Endodermal cell (in vitro differentiated cells): Measurements from ENCODE around the gene NRAP. TPM values are rescaled to one million over a fixed set of nuclear protein-coding genes. Genes with fewer than 3 reads are reported as not detected.

Source experiments
- DNase-seq: peaks from one replicate; pipeline ENCODE4 v3.0.0-alpha.2; 2017
- H3K27ac ChIP-seq: 2 replicates; pipeline ENCODE4 v1.5.1; 2013; ENCODE audit warnings: mild to moderate bottlenecking, low read depth, low read length, moderate library complexity
- H3K27me3 ChIP-seq: 2 replicates; pipeline ENCODE4 v1.6.1; 2013; ENCODE audit warnings: mild to moderate bottlenecking, low read length, moderate library complexity; ENCODE audit not compliant: insufficient read depth, control insufficient read depth, poor library complexity, severe bottlenecking
- H3K36me3 ChIP-seq: 2 replicates; pipeline ENCODE4 v1.7.0; 2013; ENCODE audit warnings: mild to moderate bottlenecking, low read length, moderate library complexity; ENCODE audit not compliant: control insufficient read depth, insufficient read depth
- H3K4me1 ChIP-seq: one replicate; pipeline ENCODE4 v1.7.0; 2013; ENCODE audit warnings: low read length; ENCODE audit not compliant: control insufficient read depth, insufficient read depth
- H3K4me3 ChIP-seq: 2 replicates; pipeline ENCODE4 v1.5.1; 2013; ENCODE audit warnings: mild to moderate bottlenecking, low read length, moderate library complexity
- H3K9ac ChIP-seq: 2 replicates; pipeline ENCODE4 v1.6.1; 2013; ENCODE audit warnings: mild to moderate bottlenecking, low read length, moderate library complexity; ENCODE audit not compliant: poor library complexity, severe bottlenecking; ENCODE audit errors: extremely low read depth
- H3K9me3 ChIP-seq: 2 replicates; pipeline ENCODE4 v1.6.1; 2013; ENCODE audit warnings: mild to moderate bottlenecking, low read length, moderate library complexity; ENCODE audit not compliant: control insufficient read depth
- H3K27ac Mint-ChIP-seq: 2 replicates; pipeline ENCODE4 v1.8.0; 2020; ENCODE audit warnings: mixed read lengths
- H3K27me3 Mint-ChIP-seq: 2 replicates; pipeline ENCODE4 v1.8.0; 2021; ENCODE audit warnings: mild to moderate bottlenecking, mixed read lengths; ENCODE audit not compliant: insufficient read depth
- H3K36me3 Mint-ChIP-seq: 2 replicates; pipeline ENCODE4 v1.8.0; 2020; ENCODE audit warnings: low read depth, mixed read lengths
- H3K4me1 Mint-ChIP-seq: 2 replicates; pipeline ENCODE4 v1.8.0; 2020; ENCODE audit warnings: mixed read lengths
- H3K4me3 Mint-ChIP-seq: 2 replicates; pipeline ENCODE4 v1.8.0; 2020; ENCODE audit warnings: mild to moderate bottlenecking, moderate library complexity, mixed read lengths
- H3K9me3 Mint-ChIP-seq: 2 replicates; pipeline ENCODE4 v1.8.0; 2020; ENCODE audit warnings: mild to moderate bottlenecking, mixed read lengths
- CTCF ChIP-seq: fragments of 200-600 bp; sonication (generic); conservative IDR thresholded peaks from 2 replicates; pipeline ENCODE4 v1.5.0; 2021; ENCODE audit warnings: antibody characterized with exemption, mild to moderate bottlenecking
- WGBS, 2 experiments: methylation state at CpG; one replicate each; pipeline versions ENCODE4 v1.1.5 to v1.1.7; 2013; ENCODE audit warnings: missing lambda C conversion rate in 2 of 2, mixed read lengths in 1 of 2; ENCODE audit not compliant: insufficient coverage in 1 of 2, insufficient read length in 1 of 2; 5-methylcytosine and 5-hydroxymethylcytosine counted together
- total RNA-seq, 2 donors: library from RNA; stranded (reverse); fragmentation: NEBNext Ultra II Directional in 1 of 2; extraction: Animal tissue kit (Norgen Biotek cat#: 25700) in 1 of 2; gene quantifications; 2 replicates in 1 of 2; 3 replicates in 1 of 2; pipeline ENCODE4 v1.2.1, GENCODE V29; 2021

Gene NRAP
- total RNA-seq, 2 donors from 2014 or later, result 0.09 to 0.11 TPM

DNA sequence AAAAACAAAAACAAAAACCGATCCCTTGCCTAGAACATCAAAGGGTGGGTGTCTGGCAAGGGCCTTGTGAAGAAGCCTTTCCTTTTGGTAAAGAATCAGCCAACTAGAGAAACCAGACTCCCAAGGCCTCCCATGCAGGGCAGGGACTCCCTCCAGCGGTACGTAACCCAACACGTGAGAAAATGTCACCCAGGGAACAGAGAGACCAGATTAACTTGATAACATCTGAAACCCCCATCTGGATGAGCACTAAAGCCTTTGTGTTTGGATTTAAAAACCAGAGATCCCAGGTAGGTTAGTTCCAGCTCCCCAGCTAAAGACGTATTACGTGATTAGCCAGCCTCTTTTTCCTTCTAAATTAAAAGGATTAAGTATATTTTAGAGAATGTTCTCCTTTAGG, 114.0 kb downstream of the NRAP start:
- peaks cover 24% of the 10 kb centered on the region for H3K27me3 Mint-ChIP-seq
- H3K4me1 Mint-ChIP-seq, result peaks cover 42% of the 10 kb centered on the region
- no peak for DNase-seq
- H3K9me3 ChIP-seq, result no peaks in the 10 kb centered on the region
- WGBS, 2 experiments, result 85 to 89% methylated on average over 4 to 6 of the region's 6 CpGs
- H3K27me3 ChIP-seq, result no peaks in the 10 kb centered on the region
- no peak overlapping the region for H3K27ac ChIP-seq
- H3K9me3 Mint-ChIP-seq, result no peaks in the 10 kb centered on the region
- H3K9ac ChIP-seq, result no peak overlapping the region
- peak overlapping the region; percentile 75 for H3K27ac Mint-ChIP-seq
- H3K4me3 Mint-ChIP-seq, result no peak overlapping the region
- H3K4me1 ChIP-seq, result peaks cover 9% of the 10 kb centered on the region
- H3K36me3 Mint-ChIP-seq, result no peaks in the 10 kb centered on the region
- no peak overlapping the region for H3K4me3 ChIP-seq
- no peak for TF ChIP-seq CTCF
- no peaks in the 10 kb centered on the region for H3K36me3 ChIP-seq

DNA sequence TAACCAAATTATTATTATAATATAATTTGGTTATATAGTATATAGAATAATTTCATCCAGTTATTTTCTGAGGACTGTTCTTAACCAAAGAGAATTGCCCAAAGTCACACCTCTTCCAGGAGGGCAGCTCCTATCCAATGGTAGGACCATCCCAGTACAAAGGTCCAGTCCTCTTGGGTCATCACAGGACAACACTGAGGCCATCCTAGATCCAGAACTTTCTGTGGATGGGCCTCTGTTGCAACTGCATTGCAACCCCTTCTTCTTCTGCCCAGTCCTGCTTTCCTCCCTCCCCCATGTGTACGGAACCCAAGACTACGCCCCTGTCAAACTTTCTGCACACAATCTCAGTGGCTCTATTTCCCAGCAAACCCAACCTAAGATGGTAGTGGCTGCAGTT, 116.4 kb downstream of the NRAP start:
- Mint-ChIP-seq H3K4me1 (peaks cover 18% of the 10 kb centered on the region), H3K4me3 (no peak overlapping the region), H3K27ac (no peak overlapping the region), H3K27me3 (peaks cover 3% of the 10 kb centered on the region), H3K9me3 (no peaks in the 10 kb centered on the region), H3K36me3 (no peaks in the 10 kb centered on the region)
- WGBS, 2 experiments, result 97% methylated on average over 2 of the region's 2 CpGs; no CpG with 5 or more reads in 1 of the 2 experiments
- Histone ChIP-seq H3K9me3 (no peaks in the 10 kb centered on the region), H3K36me3 (no peaks in the 10 kb centered on the region), H3K27ac (no peak overlapping the region), H3K4me1 (no peaks in the 10 kb centered on the region), H3K4me3 (no peak overlapping the region), H3K27me3 (no peaks in the 10 kb centered on the region), H3K9ac (no peak overlapping the region)
- TF ChIP-seq CTCF, result no peak
- DNase-seq, result no peak

DNA sequence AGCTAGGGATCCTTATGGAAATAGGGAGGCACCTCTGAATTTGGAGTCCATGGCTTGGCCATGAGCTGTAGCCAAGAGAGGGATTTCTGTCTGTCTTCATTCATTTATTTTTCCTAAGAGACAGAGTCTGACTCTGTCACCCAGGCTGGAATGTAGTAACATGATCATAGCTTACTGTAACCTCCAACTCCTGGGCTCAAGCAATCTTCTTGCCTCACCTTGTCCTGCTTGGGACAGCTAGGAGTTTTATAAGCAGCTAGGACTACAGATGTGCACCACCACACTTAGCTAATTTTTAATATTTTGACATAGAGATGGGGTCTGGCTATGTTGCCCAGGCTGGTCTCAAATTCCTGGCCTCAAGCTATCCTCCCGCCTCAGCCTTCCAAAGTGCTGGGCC, 119.4 kb downstream of the NRAP start:
- Mint-ChIP-seq H3K4me3 (no peak overlapping the region), H3K9me3 (no peaks in the 10 kb centered on the region), H3K4me1 (peaks cover 23% of the 10 kb centered on the region), H3K36me3 (no peaks in the 10 kb centered on the region), H3K27me3 (peaks cover 3% of the 10 kb centered on the region), H3K27ac (no peak overlapping the region)
- DNase-seq, result no peak
- Histone ChIP-seq H3K27ac (no peak overlapping the region), H3K4me3 (no peak overlapping the region), H3K9me3 (no peaks in the 10 kb centered on the region), H3K4me1 (peaks cover 4% of the 10 kb centered on the region), H3K9ac (no peak overlapping the region), H3K36me3 (no peaks in the 10 kb centered on the region), H3K27me3 (no peaks in the 10 kb centered on the region)
- TF ChIP-seq CTCF, result no peak
- 86 to 94% methylated on average over 1 of the region's 1 CpG for WGBS, 2 experiments
